IPS-15b (cell line): ENCODE measurements around the gene FNDC3B.

Experiments used
- H3K27me3 ChIP-seq: one replicate; pipeline ENCODE4 v1.6.1; 2013; ENCODE audit warnings: low read length; ENCODE audit not compliant: control insufficient read depth, insufficient read depth
- H3K36me3 ChIP-seq: one replicate; pipeline ENCODE4 v1.6.1; 2013; ENCODE audit warnings: low read length; ENCODE audit not compliant: control insufficient read depth, insufficient read depth
- H3K4me1 ChIP-seq: one replicate; pipeline ENCODE4 v1.6.1; 2013; ENCODE audit warnings: mild to moderate bottlenecking, low read length; ENCODE audit not compliant: control insufficient read depth, insufficient read depth
- H3K4me3 ChIP-seq: one replicate; pipeline ENCODE4 v1.5.1; 2013; ENCODE audit warnings: low read depth, low read length
- H3K9ac ChIP-seq: one replicate; pipeline ENCODE4 v1.6.1; 2013; ENCODE audit warnings: low read depth, mild to moderate bottlenecking, low read length
- H3K9me3 ChIP-seq: one replicate; pipeline ENCODE4 v1.6.1; 2013; ENCODE audit warnings: mild to moderate bottlenecking, low read length; ENCODE audit not compliant: control insufficient read depth, insufficient read depth

FNDC3B gene

GRCh38 chr3:172257648-172258400 lies 218.4 kb downstream of the FNDC3B start:
- H3K36me3 ChIP-seq: no peaks in the 10 kb centered on the region
- H3K4me3 ChIP-seq: no peak overlapping the region
- H3K9ac ChIP-seq: no peak overlapping the region
- H3K27me3 ChIP-seq: no peaks in the 10 kb centered on the region
- no peaks in the 10 kb centered on the region for H3K9me3 ChIP-seq
- peaks cover 7% of the 10 kb centered on the region for H3K4me1 ChIP-seq

GRCh38 chr3:172258624-172259023 lies 219.2 kb downstream of the FNDC3B start:
- H3K9me3 ChIP-seq: no peaks in the 10 kb centered on the region
- H3K4me1 ChIP-seq: peaks cover 7% of the 10 kb centered on the region
- no peaks in the 10 kb centered on the region for H3K27me3 ChIP-seq
- H3K36me3 ChIP-seq: no peaks in the 10 kb centered on the region
- no peak overlapping the region for H3K4me3 ChIP-seq
- H3K9ac ChIP-seq: no peak overlapping the region

GRCh38 chr3:172259111-172259541 lies 219.7 kb downstream of the FNDC3B start:
- H3K27me3 ChIP-seq: no peaks in the 10 kb centered on the region
- no peak overlapping the region for H3K4me3 ChIP-seq
- H3K36me3 ChIP-seq: no peaks in the 10 kb centered on the region
- peaks cover 7% of the 10 kb centered on the region for H3K4me1 ChIP-seq
- H3K9ac ChIP-seq: no peak overlapping the region
- no peaks in the 10 kb centered on the region for H3K9me3 ChIP-seq

- H3K27me3 ChIP-seq: no peaks in the 10 kb centered on the region
- peaks cover 7% of the 10 kb centered on the region for H3K4me1 ChIP-seq
- H3K9me3 ChIP-seq: no peaks in the 10 kb centered on the region
- no peaks in the 10 kb centered on the region for H3K36me3 ChIP-seq
- H3K4me3 ChIP-seq: no peak overlapping the region
- H3K9ac ChIP-seq: no peak overlapping the region
Measured at GRCh38 chr3:172259726-172260248, 220.4 kb downstream of the FNDC3B start.

GRCh38 chr3:172260381-172260780 lies 221.0 kb downstream of the FNDC3B start:
- H3K36me3 ChIP-seq: no peaks in the 10 kb centered on the region

GRCh38 chr3:172261054-172261453 lies 221.7 kb downstream of the FNDC3B start:
- H3K9me3 ChIP-seq: no peaks in the 10 kb centered on the region
- no peaks in the 10 kb centered on the region for H3K27me3 ChIP-seq
- H3K4me1 ChIP-seq: peaks cover 7% of the 10 kb centered on the region
- no peak overlapping the region for H3K9ac ChIP-seq
- no peak overlapping the region for H3K4me3 ChIP-seq
- H3K36me3 ChIP-seq: no peaks in the 10 kb centered on the region

More at GRCh38 chr3:172260381-172260780, 221.0 kb downstream of the FNDC3B start:
- Histone ChIP-seq H3K27me3 (no peaks in the 10 kb centered on the region), H3K9ac (no peak overlapping the region), H3K9me3 (no peaks in the 10 kb centered on the region), H3K4me3 (no peak overlapping the region), H3K4me1 (peaks cover 7% of the 10 kb centered on the region)

GRCh38 chr3:172262991-172263608 lies 223.7 kb downstream of the FNDC3B start:
- Histone ChIP-seq H3K9ac (no peak overlapping the region), H3K4me1 (peaks cover 7% of the 10 kb centered on the region), H3K36me3 (no peaks in the 10 kb centered on the region), H3K9me3 (no peaks in the 10 kb centered on the region), H3K27me3 (no peaks in the 10 kb centered on the region), H3K4me3 (no peak overlapping the region)

- Histone ChIP-seq H3K36me3 (no peaks in the 10 kb centered on the region), H3K9ac (no peak overlapping the region), H3K27me3 (no peaks in the 10 kb centered on the region), H3K4me1 (peaks cover 7% of the 10 kb centered on the region), H3K4me3 (no peak overlapping the region), H3K9me3 (no peaks in the 10 kb centered on the region)
Measured at GRCh38 chr3:172263781-172264486, 224.6 kb downstream of the FNDC3B start.

GRCh38 chr3:172266103-172266502 lies 226.7 kb downstream of the FNDC3B start:
- Histone ChIP-seq H3K4me3 (no peak overlapping the region), H3K36me3 (no peaks in the 10 kb centered on the region), H3K27me3 (no peaks in the 10 kb centered on the region), H3K4me1 (peaks cover 4% of the 10 kb centered on the region), H3K9me3 (no peaks in the 10 kb centered on the region), H3K9ac (no peak overlapping the region)

GRCh38 chr3:172268425-172268824 lies 229.0 kb downstream of the FNDC3B start:
- H3K27me3 ChIP-seq: no peaks in the 10 kb centered on the region
- no peak overlapping the region for H3K9ac ChIP-seq
- H3K4me1 ChIP-seq: no peaks in the 10 kb centered on the region
- no peaks in the 10 kb centered on the region for H3K36me3 ChIP-seq
- no peaks in the 10 kb centered on the region for H3K9me3 ChIP-seq
- H3K4me3 ChIP-seq: no peak overlapping the region

GRCh38 chr3:172268868-172269267 lies 229.5 kb downstream of the FNDC3B start:
- no peak overlapping the region for H3K4me3 ChIP-seq
- H3K9me3 ChIP-seq: no peaks in the 10 kb centered on the region
- H3K36me3 ChIP-seq: no peaks in the 10 kb centered on the region
- no peak overlapping the region for H3K9ac ChIP-seq
- no peaks in the 10 kb centered on the region for H3K27me3 ChIP-seq
- H3K4me1 ChIP-seq: no peaks in the 10 kb centered on the region
